ENCODE data around the gene RRP1B.

DNA sequence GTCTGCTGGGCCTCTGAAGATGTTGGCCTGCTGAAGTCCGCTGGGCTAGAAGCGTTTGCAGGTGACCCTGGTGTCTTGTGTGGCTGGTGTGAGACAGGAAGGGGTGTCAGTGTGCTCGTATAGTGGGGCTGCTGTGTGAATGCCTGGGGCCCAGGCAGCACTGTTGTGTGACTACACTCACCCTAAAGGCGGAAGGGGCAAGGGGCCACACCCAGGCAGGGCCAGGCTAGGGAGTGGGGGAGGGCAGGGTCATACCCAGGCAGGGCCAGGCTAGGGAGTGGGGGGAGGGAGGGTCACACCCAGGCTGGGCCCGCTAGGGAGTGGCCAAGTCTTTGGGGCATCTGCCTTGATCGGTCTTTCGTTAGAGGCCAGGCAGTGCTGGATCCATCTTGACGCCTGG, 84.6 kb downstream of the RRP1B start:
- TF ChIP-seq CTCF (IDR thresholded peaks at IDR 0.05; ENCODE audit: insufficient read depth, low read depth, low read length) (no peak), EZH2 (IDR thresholded peaks at IDR 0.05; ENCODE audit: insufficient read depth, low read length) (no peak)
